ENCODE results near the gene NLE1.
A peak's percentile ranks its signal among the peaks of the same experiment; 100 is the strongest.

NLE1 gene

GRCh38 chr17:35088881-35089585 is 53.1 kb downstream of the NLE1 start:
- H3K27ac ChIP-seq (ENCODE audit: insufficient read depth in 1 of 2, low read depth in 1 of 2, low read length in 2 of 2, poor library complexity in 1 of 2, severe bottlenecking in 2 of 2) = peak overlapping the region; percentile 72 to 84
- H3K9me3 ChIP-seq (ENCODE audit: control extremely low read depth in 1 of 5, control insufficient read depth in 4 of 5, insufficient read depth in 2 of 5, low read depth in 1 of 5, low read length in 4 of 5) = no peaks in the 10 kb centered on the region
- no peaks in the 10 kb centered on the region for H3K27me3 ChIP-seq (replicated peaks in 2 of 5; ENCODE audit: control insufficient read depth in 4 of 5, insufficient read depth in 5 of 5, low read length in 4 of 5)
- peaks cover 12 to 35% (median 27%) of the 10 kb centered on the region in 4 experiments for H3K4me1 ChIP-seq (ENCODE audit: control extremely low read depth in 1 of 4, control insufficient read depth in 4 of 4, insufficient read depth in 4 of 4, low read length in 3 of 4)
- ChIA-PET CTCF (interaction anchor here (1.0 to 2.6 kb wide), 20 partner anchors 7 to 98 kb away, joined by 3 to 31 read pairs (median 5); partner anchors contain the start of genes RAD51D and RFFL), POLR2A (interaction anchor here (0.7 to 1.5 kb wide), 6 partner anchors 25 to 108 kb away, joined by 3 to 6 read pairs (median 3); partner anchors contain the start of genes LIG3 and RFFL)
- peaks cover 0 to 3% (median 0%) of the 10 kb centered on the region in 4 experiments for H3K36me3 ChIP-seq (ENCODE audit: control insufficient read depth in 4 of 4, insufficient read depth in 4 of 4, low read length in 3 of 4)
- WGBS (ENCODE audit: insufficient coverage) = 0% methylated on average over 43 of the region's 80 CpGs
- DNase-seq = peak; percentile 78 to 90 (median 89)
- H3K4me3 ChIP-seq (ENCODE audit: control insufficient read depth in 1 of 7, extremely low read depth in 1 of 7, insufficient read depth in 4 of 7, low read depth in 2 of 7, low read length in 6 of 7) = peak overlapping the region; percentile 58 to 95 (median 90)

- ChIA-PET POLR2A (interaction anchor here (0.8 to 1.5 kb wide), 6 partner anchors 13 to 108 kb away, joined by 3 to 6 read pairs (median 4); partner anchors contain the start of genes LIG3 and RFFL), CTCF (interaction anchor here (1.0 to 1.4 kb wide), 3 partner anchors 9 to 65 kb away, joined by 3 to 4 read pairs (median 4); no protein-coding TSS in a partner anchor)
- Histone ChIP-seq H3K27me3 (replicated peaks in 2 of 5; ENCODE audit: control insufficient read depth in 4 of 5, insufficient read depth in 5 of 5, low read length in 4 of 5) (no peaks in the 10 kb centered on the region), H3K4me1 (ENCODE audit: control extremely low read depth in 1 of 4, control insufficient read depth in 4 of 4, insufficient read depth in 4 of 4, low read length in 3 of 4) (peaks cover 12 to 35% (median 27%) of the 10 kb centered on the region in 4 experiments), H3K36me3 (ENCODE audit: control insufficient read depth in 4 of 4, insufficient read depth in 4 of 4, low read length in 3 of 4) (peaks cover 0 to 3% (median 0%) of the 10 kb centered on the region in 4 experiments), H3K27ac (ENCODE audit: insufficient read depth in 1 of 2, low read depth in 1 of 2, low read length in 2 of 2, poor library complexity in 1 of 2, severe bottlenecking in 2 of 2) (peak overlapping the region; percentile 64 to 84), H3K4me3 (ENCODE audit: control insufficient read depth in 1 of 7, extremely low read depth in 1 of 7, insufficient read depth in 4 of 7, low read depth in 2 of 7, low read length in 6 of 7) (peak overlapping the region; percentile 58 to 95 (median 90)), H3K9me3 (ENCODE audit: control extremely low read depth in 1 of 5, control insufficient read depth in 4 of 5, insufficient read depth in 2 of 5, low read depth in 1 of 5, low read length in 4 of 5) (no peaks in the 10 kb centered on the region)
- peak in 2 of 3 donors; percentile 61 to 70 for DNase-seq
- 0% methylated on average over 16 of the region's 26 CpGs for WGBS (ENCODE audit: insufficient coverage)
Measured at GRCh38 chr17:35088356-35088880, 53.7 kb downstream of the NLE1 start.

DNA sequence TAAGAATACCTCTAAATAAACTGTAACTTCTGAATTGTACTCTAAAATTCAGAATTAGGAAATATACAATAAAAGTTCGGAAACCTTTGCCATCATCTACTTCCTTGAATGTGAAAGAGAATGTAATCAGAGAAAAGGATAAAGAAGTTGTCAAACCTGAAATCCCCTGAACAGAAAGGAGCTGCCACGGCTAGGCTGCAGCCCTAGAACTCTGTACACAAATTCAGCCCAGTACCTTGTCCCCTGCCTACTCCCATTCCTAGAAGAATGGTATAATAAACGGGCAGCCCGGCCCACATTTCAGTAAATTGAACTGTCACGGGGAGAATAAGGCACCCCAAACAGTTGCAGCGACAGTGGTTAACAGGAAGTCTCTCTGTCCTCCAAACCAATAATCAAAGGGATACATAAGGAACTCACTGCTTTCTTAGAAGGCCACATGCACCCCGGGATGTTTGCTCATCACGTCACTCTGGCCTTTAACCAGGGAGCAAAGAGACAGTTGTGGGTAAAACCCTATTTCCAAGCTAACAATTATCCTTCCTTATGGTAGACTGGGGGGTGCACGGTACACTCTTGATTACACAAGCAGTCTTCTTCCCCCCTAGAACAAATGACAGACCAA is 54.3 kb downstream of the NLE1 start:
- Histone ChIP-seq H3K9me3 (ENCODE audit: control extremely low read depth in 1 of 5, control insufficient read depth in 4 of 5, insufficient read depth in 2 of 5, low read depth in 1 of 5, low read length in 4 of 5) (no peaks in the 10 kb centered on the region), H3K4me3 (ENCODE audit: control insufficient read depth in 1 of 7, extremely low read depth in 1 of 7, insufficient read depth in 4 of 7, low read depth in 2 of 7, low read length in 6 of 7) (peak overlapping the region in 6 of 7 experiments; percentile 85 to 95 (median 91)), H3K4me1 (ENCODE audit: control extremely low read depth in 1 of 4, control insufficient read depth in 4 of 4, insufficient read depth in 4 of 4, low read length in 3 of 4) (peaks cover 12 to 35% (median 27%) of the 10 kb centered on the region in 4 experiments), H3K36me3 (ENCODE audit: control insufficient read depth in 4 of 4, insufficient read depth in 4 of 4, low read length in 3 of 4) (peaks cover 0 to 3% (median 0%) of the 10 kb centered on the region in 4 experiments), H3K27ac (ENCODE audit: insufficient read depth in 1 of 2, low read depth in 1 of 2, low read length in 2 of 2, poor library complexity in 1 of 2, severe bottlenecking in 2 of 2) (peak overlapping the region; percentile 64 to 84), H3K27me3 (replicated peaks in 2 of 5; ENCODE audit: control insufficient read depth in 4 of 5, insufficient read depth in 5 of 5, low read length in 4 of 5) (no peaks in the 10 kb centered on the region)
- peak in 1 of 3 donors; percentile 16 for DNase-seq
- 0% methylated on average over 5 of the region's 9 CpGs for WGBS (ENCODE audit: insufficient coverage)
- CTCF ChIA-PET = interaction anchor here (0.6 to 1.4 kb wide), 5 partner anchors 10 to 107 kb away, joined by 3 to 4 read pairs (median 4); no protein-coding TSS in a partner anchor
- POLR2A ChIA-PET = interaction anchor here (0.8 to 1.5 kb wide), 6 partner anchors 13 to 107 kb away, joined by 3 to 6 read pairs (median 4); partner anchors contain the start of genes LIG3 and RFFL

GRCh38 chr17:35086931-35087573 is 55.1 kb downstream of the NLE1 start:
- Histone ChIP-seq H3K27me3 (replicated peaks in 2 of 5; ENCODE audit: control insufficient read depth in 4 of 5, insufficient read depth in 5 of 5, low read length in 4 of 5) (no peaks in the 10 kb centered on the region), H3K27ac (ENCODE audit: insufficient read depth in 1 of 2, low read depth in 1 of 2, low read length in 2 of 2, poor library complexity in 1 of 2, severe bottlenecking in 2 of 2) (no peak overlapping the region), H3K4me1 (ENCODE audit: control extremely low read depth in 1 of 4, control insufficient read depth in 4 of 4, insufficient read depth in 4 of 4, low read length in 3 of 4) (peaks cover 12 to 40% (median 30%) of the 10 kb centered on the region in 4 experiments), H3K4me3 (ENCODE audit: control insufficient read depth in 1 of 7, extremely low read depth in 1 of 7, insufficient read depth in 4 of 7, low read depth in 2 of 7, low read length in 6 of 7) (peak overlapping the region in 3 of 7 experiments; percentile 85 to 95 (median 87)), H3K9me3 (ENCODE audit: control extremely low read depth in 1 of 5, control insufficient read depth in 4 of 5, insufficient read depth in 2 of 5, low read depth in 1 of 5, low read length in 4 of 5) (no peaks in the 10 kb centered on the region), H3K36me3 (ENCODE audit: control insufficient read depth in 4 of 4, insufficient read depth in 4 of 4, low read length in 3 of 4) (no peaks in the 10 kb centered on the region)
- ChIA-PET POLR2A (interaction anchor here (1.0 to 1.5 kb wide), 3 partner anchors 22 to 106 kb away, joined by 3 to 6 read pairs (median 4); partner anchors contain the start of gene LIG3), CTCF (interaction anchor here (0.6 to 1.4 kb wide), 3 partner anchors 36 to 106 kb away, joined by 3 to 4 read pairs (median 4); no protein-coding TSS in a partner anchor)
- 98% methylated on average over 5 of the region's 8 CpGs for WGBS (ENCODE audit: insufficient coverage)
- no peak for DNase-seq

- Histone ChIP-seq H3K4me3 (ENCODE audit: control insufficient read depth in 1 of 7, extremely low read depth in 1 of 7, insufficient read depth in 4 of 7, low read depth in 2 of 7, low read length in 6 of 7) (no peak overlapping the region), H3K27ac (ENCODE audit: insufficient read depth in 1 of 2, low read depth in 1 of 2, low read length in 2 of 2, poor library complexity in 1 of 2, severe bottlenecking in 2 of 2) (no peak overlapping the region), H3K27me3 (replicated peaks in 2 of 5; ENCODE audit: control insufficient read depth in 4 of 5, insufficient read depth in 5 of 5, low read length in 4 of 5) (no peaks in the 10 kb centered on the region), H3K9me3 (ENCODE audit: control extremely low read depth in 1 of 5, control insufficient read depth in 4 of 5, insufficient read depth in 2 of 5, low read depth in 1 of 5, low read length in 4 of 5) (no peaks in the 10 kb centered on the region), H3K4me1 (ENCODE audit: control extremely low read depth in 1 of 4, control insufficient read depth in 4 of 4, insufficient read depth in 4 of 4, low read length in 3 of 4) (peaks cover 12 to 44% (median 30%) of the 10 kb centered on the region in 4 experiments), H3K36me3 (ENCODE audit: control insufficient read depth in 4 of 4, insufficient read depth in 4 of 4, low read length in 3 of 4) (no peaks in the 10 kb centered on the region)
- WGBS (ENCODE audit: insufficient coverage) = 100% methylated on average over 8 of the region's 8 CpGs
- POLR2A ChIA-PET = no interaction called here
- CTCF ChIA-PET = interaction anchor here (0.5 to 1.8 kb wide), 4 partner anchors 12 to 89 kb away, joined by 3 to 4 read pairs (median 4); partner anchors contain the start of gene RFFL
- DNase-seq = no peak
Measured at GRCh38 chr17:35086164-35086563, 55.9 kb downstream of the NLE1 start.

GRCh38 chr17:35084987-35085386 is 57.1 kb downstream of the NLE1 start:
- Histone ChIP-seq H3K4me3 (ENCODE audit: control insufficient read depth in 1 of 7, extremely low read depth in 1 of 7, insufficient read depth in 4 of 7, low read depth in 2 of 7, low read length in 6 of 7) (no peak overlapping the region), H3K27me3 (replicated peaks in 2 of 5; ENCODE audit: control insufficient read depth in 4 of 5, insufficient read depth in 5 of 5, low read length in 4 of 5) (no peaks in the 10 kb centered on the region), H3K36me3 (ENCODE audit: control insufficient read depth in 4 of 4, insufficient read depth in 4 of 4, low read length in 3 of 4) (no peaks in the 10 kb centered on the region), H3K4me1 (ENCODE audit: control extremely low read depth in 1 of 4, control insufficient read depth in 4 of 4, insufficient read depth in 4 of 4, low read length in 3 of 4) (peaks cover 15 to 48% (median 26%) of the 10 kb centered on the region in 4 experiments), H3K27ac (ENCODE audit: insufficient read depth in 1 of 2, low read depth in 1 of 2, low read length in 2 of 2, poor library complexity in 1 of 2, severe bottlenecking in 2 of 2) (no peak overlapping the region), H3K9me3 (ENCODE audit: control extremely low read depth in 1 of 5, control insufficient read depth in 4 of 5, insufficient read depth in 2 of 5, low read depth in 1 of 5, low read length in 4 of 5) (no peaks in the 10 kb centered on the region)
- POLR2A ChIA-PET = no interaction called here
- WGBS (ENCODE audit: insufficient coverage) = 100% methylated on average over 1 of the region's 2 CpGs
- DNase-seq = no peak
- CTCF ChIA-PET = interaction anchor here (0.6 to 1.8 kb wide), 4 partner anchors 11 to 86 kb away, joined by 3 to 4 read pairs (median 4); partner anchors contain the start of gene RFFL
